Measurements from ENCODE around the gene KLHL15.
"Not testable (repeated sequence)": the region's sequence is repeated elsewhere in the genome, so short reads cannot be mapped to it uniquely, and the experiment has no call there.

The KLHL15 gene

GRCh38 chrX:24027086-24027485 is at the start of gene KLHL15:
KLHL15 (minus strand) TSS chrX:24027186; CDS start chrX:24006693, 20,493 bp downstream.
- no peak for DNase-seq (ENCODE audit: low spot score)

- no peak for DNase-seq (ENCODE audit: low spot score)
These were observed 42.9 kb upstream of the KLHL15 start for GRCh38 chrX:24069877-24070276.

- no peak for DNase-seq (ENCODE audit: low spot score)
These were observed 36.5 kb upstream of the KLHL15 start for GRCh38 chrX:24063488-24063887.

GRCh38 chrX:24055043-24055356 is 28.0 kb upstream of the KLHL15 start:
- DNase-seq (ENCODE audit: low spot score) = no peak

- DNase-seq (ENCODE audit: low spot score) = peak; percentile 83
These were observed 27.4 kb upstream of the KLHL15 start, which contains the start of gene EIF2S3 for GRCh38 chrX:24054182-24055042. EIF2S3 (plus strand) TSS chrX:24054956; CDS start chrX:24054969, 13 bp downstream.

- not testable (repeated sequence) for DNase-seq (ENCODE audit: low spot score)
These were observed 23.7 kb upstream of the KLHL15 start for GRCh38 chrX:24050522-24051318.

- not testable (repeated sequence) for DNase-seq (ENCODE audit: low spot score)
These were observed 22.7 kb upstream of the KLHL15 start for GRCh38 chrX:24049643-24050042.

GRCh38 chrX:24046060-24046459 is 19.1 kb upstream of the KLHL15 start:
- DNase-seq (ENCODE audit: low spot score) = not testable (repeated sequence)

GRCh38 chrX:24037729-24038128 is 10.7 kb upstream of the KLHL15 start:
- DNase-seq (ENCODE audit: low spot score) = no peak

GRCh38 chrX:24034485-24034884 is 7.5 kb upstream of the KLHL15 start:
- DNase-seq (ENCODE audit: low spot score) = no peak

- DNase-seq (ENCODE audit: low spot score) = no peak
These were observed 3.6 kb upstream of the KLHL15 start for GRCh38 chrX:24030597-24030996.

- no peak for DNase-seq (ENCODE audit: low spot score)
These were observed 999 bp upstream of the KLHL15 start for GRCh38 chrX:24027985-24028384.

GRCh38 chrX:24026432-24026831 is 554 bp downstream of the KLHL15 start:
- DNase-seq (ENCODE audit: low spot score) = no peak

- peak; percentile 8 for DNase-seq (ENCODE audit: low spot score)
These were observed 1.1 kb downstream of the KLHL15 start for GRCh38 chrX:24025741-24026403.

GRCh38 chrX:24024819-24025740 is 1.9 kb downstream of the KLHL15 start:
- DNase-seq (ENCODE audit: low spot score) = peak; percentile 79

- no peak for DNase-seq (ENCODE audit: low spot score)
These were observed 2.9 kb downstream of the KLHL15 start for GRCh38 chrX:24023972-24024669.

GRCh38 chrX:24023544-24023943 is 3.4 kb downstream of the KLHL15 start:
- DNase-seq (ENCODE audit: low spot score) = no peak

GRCh38 chrX:24020306-24020876 is 6.6 kb downstream of the KLHL15 start:
- no peak for DNase-seq (ENCODE audit: low spot score)

- DNase-seq (ENCODE audit: low spot score) = no peak
These were observed 7.5 kb downstream of the KLHL15 start for GRCh38 chrX:24019448-24019847.

GRCh38 chrX:24018809-24019208 is 8.2 kb downstream of the KLHL15 start:
- no peak for DNase-seq (ENCODE audit: low spot score)
